NB4 (cell line): ENCODE data around the gene HS3ST3B1.

Experiments
- CTCF ChIP-seq: IDR thresholded peaks from one replicate; pipeline ENCODE4 v1.5.1; 2012; ENCODE audit warnings: low read depth, low read length
- POLR2A ChIP-seq: IDR thresholded peaks from 2 replicates; pipeline ENCODE4 v1.6.1; 2011; ENCODE audit warnings: mild to moderate bottlenecking; ENCODE audit not compliant: insufficient read length; ENCODE audit errors: extremely low read depth

- no peak for TF ChIP-seq CTCF
- TF ChIP-seq POLR2A = no peak
Observed at GRCh38 chr17:14337596-14338079, 36.8 kb downstream of the HS3ST3B1 start.
